Measurements from ENCODE around the gene GCK.

GRCh38 chr7:44236333-44236728, 47.1 kb upstream of the GCK start:
- TF ChIP-seq REST (IDR thresholded peaks at IDR 0.05; ENCODE audit: low read depth) (no peak), ZBTB7A (IDR thresholded peaks at IDR 0.05; ENCODE audit: low read depth) (no peak)
